Hippocampal formation (tissue), 2 donors: ENCODE results near the gene KCNMB1.

Source experiments
- DNase-seq, 2 donors: peaks; one replicate each; lab custom pipeline; 2025; lab: John Stamatoyannopoulos, UW

The KCNMB1 gene

GRCh38 chr5:170388818-170389549 is at the start of gene KCNMB1:
Gene KCNMB1 (minus strand): TSS chr5:170389367. CDS start chr5:170385447, 3,920 bp downstream.
- no peak for DNase-seq

- DNase-seq = no peak
Observed at GRCh38 chr5:170438581-170438980, 49.4 kb upstream of the KCNMB1 start.

GRCh38 chr5:170437621-170438375 is 48.6 kb upstream of the KCNMB1 start:
- DNase-seq = no peak

GRCh38 chr5:170436335-170436734 is 47.2 kb upstream of the KCNMB1 start:
- DNase-seq = no peak

GRCh38 chr5:170434966-170435605 is 45.9 kb upstream of the KCNMB1 start:
- peak; percentile 51 to 64 for DNase-seq

GRCh38 chr5:170432669-170433068 is 43.5 kb upstream of the KCNMB1 start:
- DNase-seq = no peak

- no peak for DNase-seq
Observed at GRCh38 chr5:170431571-170431970, 42.4 kb upstream of the KCNMB1 start.

- DNase-seq = no peak
Observed at GRCh38 chr5:170430866-170431437, 41.8 kb upstream of the KCNMB1 start.

- no peak for DNase-seq
Observed at GRCh38 chr5:170430256-170430655, 41.1 kb upstream of the KCNMB1 start.

GRCh38 chr5:170429014-170429413 is 39.8 kb upstream of the KCNMB1 start:
- DNase-seq = no peak

- DNase-seq = no peak
Observed at GRCh38 chr5:170427672-170428236, 38.6 kb upstream of the KCNMB1 start.

GRCh38 chr5:170426786-170427185 is 37.6 kb upstream of the KCNMB1 start:
- DNase-seq = no peak

- no peak for DNase-seq
Observed at GRCh38 chr5:170426149-170426767, 37.1 kb upstream of the KCNMB1 start.

GRCh38 chr5:170425731-170426130 is 36.6 kb upstream of the KCNMB1 start:
- DNase-seq = no peak

GRCh38 chr5:170424629-170425028 is 35.5 kb upstream of the KCNMB1 start:
- no peak for DNase-seq

GRCh38 chr5:170423692-170424091 is 34.5 kb upstream of the KCNMB1 start:
- DNase-seq = no peak

GRCh38 chr5:170421826-170422225 is 32.7 kb upstream of the KCNMB1 start:
- DNase-seq = no peak

- peak; percentile 57 to 58 for DNase-seq
Observed at GRCh38 chr5:170420806-170421412, 31.7 kb upstream of the KCNMB1 start.

- DNase-seq = no peak
Observed at GRCh38 chr5:170419643-170420042, 30.5 kb upstream of the KCNMB1 start.

- DNase-seq = no peak
Observed at GRCh38 chr5:170418736-170419135, 29.6 kb upstream of the KCNMB1 start.

- DNase-seq = no peak
Observed at GRCh38 chr5:170416526-170416925, 27.4 kb upstream of the KCNMB1 start.
